GM23248 (cell line): ENCODE data around the gene ADAMTS7.

ENCODE experiments used
- EZH2 ChIP-seq: fragments of 200-600 bp; sonication (generic); IDR thresholded peaks from 2 replicates; pipeline ENCODE4 v1.6.1; 2018; ENCODE audit warnings: antibody characterized with exemption, mild to moderate bottlenecking; ENCODE audit not compliant: insufficient read depth, poor library complexity, severe bottlenecking
- EZH2phosphoT487 ChIP-seq: fragments of 200-600 bp; sonication (generic); IDR thresholded peaks from 2 replicates; pipeline ENCODE4 v1.6.1; 2018; ENCODE audit warnings: antibody characterized with exemption, moderate library complexity, mild to moderate bottlenecking, low read depth; ENCODE audit not compliant: insufficient read depth

DNA sequence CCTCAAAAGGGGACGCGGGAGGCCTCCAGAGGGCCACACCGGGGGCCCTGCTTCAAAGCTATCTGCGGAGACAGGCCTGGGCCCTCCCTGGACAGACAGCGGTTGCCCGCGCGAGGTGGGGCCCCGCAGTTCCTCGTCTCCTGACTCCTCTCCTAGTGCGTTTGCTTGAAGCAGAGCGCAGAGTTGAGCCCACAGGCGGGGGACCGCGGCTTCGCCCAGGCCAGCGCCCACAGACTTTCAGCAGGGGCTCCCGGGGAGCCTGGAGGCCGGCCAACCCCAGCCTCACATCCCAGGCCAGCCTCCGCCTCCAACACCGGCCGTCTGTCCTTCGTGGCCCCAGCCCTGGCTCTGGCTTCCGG, 540 bp upstream of the ADAMTS7 start:
- TF ChIP-seq EZH2 = no peak
- no peak for TF ChIP-seq EZH2phosphoT487
